Dermis blood vessel endothelial cell (primary cell): ENCODE data around the gene CAMKV. TPM values are rescaled to one million over a fixed set of nuclear protein-coding genes. Genes with fewer than 3 reads are reported as not detected.
"Not testable (repeated sequence)": the region's sequence is repeated elsewhere in the genome, so short reads cannot be mapped to it uniquely, and the experiment has no call there.

ENCODE experiments used
- DNase-seq: peaks from one replicate; pipeline ENCODE4 v3.0.0; 2010
- total RNA-seq: library from RNA; depleted of rRNA; stranded (reverse); fragments of >200 nt; gene quantifications from 2 replicates; pipeline ENCODE4 v1.2.3, GENCODE V29; 2014

CAMKV gene
- total RNA-seq, 1 donor from 2014 or later = not detected

DNA sequence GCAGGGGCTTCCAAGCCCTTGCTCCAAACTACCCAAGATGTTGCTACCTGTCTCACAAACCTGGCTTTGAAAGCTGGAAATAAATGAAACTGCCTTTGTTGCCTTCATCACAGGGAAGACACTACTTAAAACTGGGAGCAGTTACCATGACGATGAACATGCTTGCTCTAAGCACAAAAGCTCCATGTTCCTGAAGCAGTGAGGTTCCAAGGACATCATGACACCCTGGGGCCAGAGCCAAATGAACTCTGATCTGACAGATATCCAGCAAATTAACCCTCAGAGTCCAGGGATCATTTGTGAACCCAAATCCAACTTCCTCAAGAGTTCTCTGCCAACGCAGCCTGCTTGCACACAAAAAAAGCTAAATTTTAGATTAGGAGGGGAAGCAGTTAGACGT lies 24.0 kb downstream of the CAMKV start:
- DNase-seq = no peak

DNA sequence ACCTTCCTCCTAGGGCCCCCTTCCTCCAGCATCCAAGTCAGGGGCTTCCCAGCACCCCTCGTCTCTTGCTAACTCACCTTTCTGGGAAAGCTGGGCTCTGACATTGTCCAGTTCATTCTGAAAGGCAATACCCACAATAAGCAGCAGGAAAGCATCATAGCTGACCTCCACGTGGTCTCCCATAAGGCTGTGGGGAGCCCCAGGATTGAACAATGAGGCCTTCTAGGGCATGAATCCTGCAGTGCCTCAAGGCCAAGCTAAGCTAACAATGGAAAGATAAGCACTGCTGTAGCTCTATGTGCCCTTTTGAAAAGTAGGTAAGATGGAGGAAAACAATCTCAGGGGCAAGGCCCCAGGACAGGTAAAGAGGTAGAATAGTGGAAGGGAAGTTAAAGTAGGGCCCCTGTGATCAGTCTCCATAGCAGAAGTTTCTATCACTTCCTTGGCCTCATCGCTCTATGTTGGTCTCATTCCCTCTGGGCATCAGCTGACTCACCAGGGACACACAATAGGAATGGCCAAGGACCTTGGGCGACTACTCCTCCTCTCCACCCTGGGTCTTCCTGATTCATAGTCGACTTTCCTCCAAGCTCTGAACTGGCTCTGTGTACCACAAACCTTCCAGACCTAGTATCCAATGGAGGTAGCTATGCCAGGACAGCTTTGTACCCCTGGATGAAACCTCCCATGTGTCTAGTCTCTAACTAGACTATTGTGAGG lies 25.1 kb downstream of the CAMKV start:
- DNase-seq = no peak

DNA sequence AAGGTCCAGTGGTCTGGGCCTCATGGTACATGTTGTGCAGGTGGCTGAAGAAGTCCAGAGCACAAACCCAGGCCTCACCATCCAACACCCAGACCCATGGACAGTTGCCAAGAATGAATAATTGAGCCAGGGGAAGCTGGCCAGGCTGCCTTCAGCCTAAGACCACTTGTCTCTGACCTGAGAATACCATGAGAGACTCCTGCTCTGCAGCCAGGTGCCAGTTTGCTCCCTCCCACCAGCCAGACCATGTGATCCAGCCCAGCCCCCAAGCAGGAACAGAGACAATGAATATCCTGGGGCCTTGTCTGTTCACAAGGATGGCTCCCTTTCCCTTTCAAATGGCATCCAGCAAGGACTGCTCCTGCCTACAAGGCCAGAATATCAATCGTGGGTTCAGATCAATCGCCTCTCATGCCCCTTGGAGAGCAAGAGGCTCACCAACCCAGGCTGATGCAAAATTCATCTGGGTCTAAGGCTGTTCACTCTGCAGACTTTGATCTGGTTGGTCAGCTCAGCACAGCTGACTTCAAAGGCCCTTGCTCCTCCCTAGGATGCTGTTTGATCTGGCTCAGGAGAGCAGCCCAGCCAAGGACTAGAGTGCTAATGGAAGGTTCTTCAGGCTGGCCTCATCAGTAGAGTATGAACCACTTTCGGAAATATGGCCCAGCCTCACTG lies 26.7 kb downstream of the CAMKV start:
- no peak for DNase-seq

DNA sequence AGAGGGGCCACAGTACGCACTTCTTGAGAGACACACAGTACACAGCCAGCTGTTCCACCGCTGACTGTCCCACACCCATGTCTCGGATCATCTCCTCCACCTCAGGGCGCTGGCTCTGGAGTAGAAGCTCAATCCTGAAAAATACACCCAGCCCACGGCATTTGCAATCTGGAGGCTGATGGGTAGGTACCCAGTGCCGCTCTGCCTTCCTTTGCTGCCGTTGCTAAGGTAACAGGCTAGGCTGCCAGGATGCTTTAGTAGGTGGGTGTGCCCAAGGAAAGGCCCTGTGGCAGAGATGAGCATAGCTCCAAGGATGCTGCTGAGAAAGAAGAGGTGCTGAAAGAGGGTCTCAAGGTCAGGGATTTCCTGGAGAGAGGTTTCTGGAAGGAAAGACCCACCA lies 27.9 kb downstream of the CAMKV start:
- DNase-seq = peak; percentile 9

DNA sequence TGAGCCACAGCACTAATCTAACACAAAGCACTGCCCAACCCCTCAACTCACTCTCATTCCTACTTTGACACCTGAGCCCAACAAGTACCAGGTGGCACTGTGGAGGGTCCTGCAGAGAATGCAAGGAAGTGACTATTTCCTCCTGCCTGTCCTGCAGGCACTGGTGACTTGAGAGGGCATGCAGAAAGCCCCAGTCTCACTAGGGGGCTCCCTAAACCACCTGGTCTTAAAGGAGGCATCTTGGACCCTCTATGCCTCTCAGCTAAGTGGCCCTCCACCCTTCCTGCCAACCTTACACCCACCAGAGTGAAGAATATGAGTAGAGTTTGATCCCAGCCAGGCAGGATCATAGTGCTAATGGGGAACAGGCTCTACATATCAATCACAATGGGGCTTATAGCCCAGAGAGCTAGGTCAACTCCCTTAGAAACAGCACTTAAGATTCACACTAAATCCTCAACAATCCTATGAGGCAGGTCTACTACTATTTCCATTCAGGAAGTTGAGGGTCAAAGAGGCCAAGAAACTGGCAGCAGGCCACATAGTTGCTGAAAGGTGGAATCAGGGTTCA lies 28.5 kb downstream of the CAMKV start:
- DNase-seq = peak; percentile 73

DNA sequence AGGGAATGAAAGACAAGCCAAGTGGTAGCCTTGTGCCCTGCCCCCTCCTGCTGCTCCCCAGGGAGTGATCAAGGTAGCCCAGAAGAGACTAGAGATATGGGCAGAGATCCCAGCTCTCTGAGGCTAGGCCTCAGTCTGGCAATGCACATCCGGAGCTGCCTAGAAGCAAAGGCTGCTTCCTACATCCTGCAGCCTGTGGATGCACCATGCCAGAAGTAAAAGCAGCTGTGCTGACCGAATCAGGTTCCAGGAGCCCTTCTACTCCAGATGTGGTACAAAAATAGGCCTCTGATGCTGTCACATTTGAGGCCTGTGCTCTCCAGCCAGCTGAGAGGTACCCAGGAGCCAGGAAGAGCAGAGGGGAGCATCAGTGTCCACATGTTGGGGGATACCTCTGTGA lies 29.3 kb downstream of the CAMKV start:
- peak; percentile 26 for DNase-seq

DNA sequence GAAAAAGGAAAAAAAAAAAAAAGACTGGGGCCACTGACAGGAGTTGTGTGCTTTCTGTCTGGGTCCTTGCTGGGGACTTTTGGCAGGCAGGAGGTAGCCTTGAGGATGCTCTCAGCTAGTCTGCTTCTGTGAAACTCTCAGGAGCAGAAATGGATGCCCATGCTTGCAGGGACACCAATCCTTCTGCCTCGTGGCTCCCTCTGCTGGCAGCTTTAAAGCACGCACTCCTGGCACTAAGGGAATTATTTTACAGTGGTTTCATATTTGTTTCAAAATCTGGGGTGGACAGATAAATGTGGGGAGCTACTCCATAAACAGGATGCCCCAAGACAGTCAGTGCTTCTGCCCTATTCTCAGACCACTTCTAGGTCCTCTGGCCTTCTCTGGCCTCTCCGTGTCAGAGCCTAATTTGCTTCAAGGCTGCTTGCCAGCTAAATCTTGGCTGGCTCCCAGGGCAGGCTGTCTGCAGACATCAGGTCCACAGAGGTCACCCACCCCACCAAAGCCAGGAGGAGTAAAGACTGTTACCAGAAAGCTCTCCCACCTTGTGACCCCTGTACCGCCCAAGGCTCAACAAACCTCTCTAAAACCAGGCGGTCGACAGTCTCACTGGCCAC lies 30.4 kb downstream of the CAMKV start:
- DNase-seq = peak; percentile 91

DNA sequence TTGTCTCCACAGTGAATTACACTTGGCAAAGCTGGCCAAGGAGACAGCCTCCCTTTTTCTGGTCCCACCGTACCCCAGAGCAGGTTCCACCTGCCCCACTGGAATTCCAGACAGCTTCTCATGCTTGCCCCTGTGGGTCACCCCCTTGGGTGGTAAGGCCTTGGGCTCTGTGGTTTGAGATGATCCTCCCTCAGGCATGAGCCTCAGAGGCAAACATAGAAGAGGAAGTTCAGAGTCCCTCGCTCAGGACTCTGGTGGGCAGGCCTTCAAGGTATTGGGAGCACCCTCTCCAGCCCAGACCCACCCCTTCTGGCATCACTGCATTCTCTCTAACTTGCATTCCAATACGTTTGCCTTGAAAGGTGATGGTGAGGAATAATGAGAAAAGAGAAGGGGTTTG lies 38.4 kb downstream of the CAMKV start:
- no peak for DNase-seq

DNA sequence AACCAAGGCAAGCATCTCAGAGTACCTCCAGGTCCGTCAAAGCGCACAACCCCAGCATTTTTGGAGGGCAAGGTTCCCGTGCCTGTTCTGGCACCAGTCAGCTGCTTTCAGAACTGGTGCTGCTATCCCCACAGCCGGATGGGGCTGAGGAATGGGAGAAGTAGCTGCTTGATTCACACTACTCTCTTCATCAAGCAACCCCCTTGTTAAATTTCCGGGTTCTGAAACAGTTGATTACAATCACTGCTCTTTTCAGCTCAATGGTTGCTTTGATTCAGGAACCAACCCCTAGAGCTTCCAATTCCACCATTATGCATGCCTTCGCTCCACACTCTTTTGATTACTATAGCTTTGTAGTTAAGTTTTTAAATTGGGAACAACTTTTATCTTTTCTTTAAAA lies 43.7 kb downstream of the CAMKV start:
- no peak for DNase-seq

DNA sequence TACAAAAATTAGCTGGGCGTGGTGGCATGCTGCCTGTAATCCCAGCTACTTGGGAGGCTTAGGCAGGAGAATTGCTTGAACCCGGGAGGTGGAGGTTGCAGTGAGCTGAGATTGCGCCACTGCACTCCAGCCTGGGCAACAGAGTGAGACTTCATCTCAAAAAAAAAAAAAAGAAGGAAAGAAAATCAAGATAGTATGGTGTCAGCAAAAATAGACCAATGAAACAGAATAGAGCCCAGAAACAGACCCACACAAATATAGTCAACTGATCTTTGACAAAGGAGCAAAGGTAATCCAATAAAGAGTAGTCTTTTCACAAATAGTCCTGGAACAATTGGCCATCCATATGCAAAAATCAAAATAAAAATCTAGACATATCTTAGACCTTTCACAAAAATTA lies 46.6 kb downstream of the CAMKV start:
- not testable (repeated sequence) for DNase-seq

DNA sequence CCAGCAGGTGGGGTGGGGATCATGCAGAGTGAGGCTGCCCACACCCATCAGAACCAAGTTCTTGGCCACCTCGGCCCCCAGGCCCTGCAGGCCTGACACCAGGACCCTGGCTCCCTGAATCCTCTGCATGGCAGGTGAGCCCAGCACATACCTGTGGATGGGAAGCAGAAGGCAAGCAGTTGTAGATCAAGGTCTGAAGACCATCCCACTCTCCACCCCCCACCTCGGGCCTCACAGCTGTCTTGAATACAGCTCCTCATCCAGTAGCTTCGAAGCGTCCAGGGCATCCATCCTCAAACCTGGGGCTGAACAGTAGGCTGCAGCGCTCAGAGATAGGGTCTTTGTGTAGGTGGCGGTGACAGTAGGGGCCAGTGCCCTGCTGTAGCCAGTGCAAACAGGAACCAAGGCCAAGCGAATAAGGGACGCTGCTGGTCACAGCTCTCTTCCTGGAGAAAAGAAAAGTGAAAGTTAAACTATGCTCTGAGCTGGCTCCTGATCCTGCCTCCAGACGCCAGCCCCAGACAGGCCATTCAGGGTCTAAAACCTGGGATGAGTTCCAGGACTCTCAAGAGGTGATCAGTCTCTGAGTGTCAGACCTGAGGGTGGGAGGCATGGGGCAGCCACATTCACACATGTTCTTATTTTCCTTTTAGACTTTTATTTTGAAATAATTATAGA lies 56.1 kb downstream of the CAMKV start, which contains the start of gene UBA7:
TSS of gene UBA7 (minus strand) at position 457 of the 678 bp plus-strand sequence. CDS start at position 291, 166 bp downstream.
- DNase-seq = peak; percentile 70

DNA sequence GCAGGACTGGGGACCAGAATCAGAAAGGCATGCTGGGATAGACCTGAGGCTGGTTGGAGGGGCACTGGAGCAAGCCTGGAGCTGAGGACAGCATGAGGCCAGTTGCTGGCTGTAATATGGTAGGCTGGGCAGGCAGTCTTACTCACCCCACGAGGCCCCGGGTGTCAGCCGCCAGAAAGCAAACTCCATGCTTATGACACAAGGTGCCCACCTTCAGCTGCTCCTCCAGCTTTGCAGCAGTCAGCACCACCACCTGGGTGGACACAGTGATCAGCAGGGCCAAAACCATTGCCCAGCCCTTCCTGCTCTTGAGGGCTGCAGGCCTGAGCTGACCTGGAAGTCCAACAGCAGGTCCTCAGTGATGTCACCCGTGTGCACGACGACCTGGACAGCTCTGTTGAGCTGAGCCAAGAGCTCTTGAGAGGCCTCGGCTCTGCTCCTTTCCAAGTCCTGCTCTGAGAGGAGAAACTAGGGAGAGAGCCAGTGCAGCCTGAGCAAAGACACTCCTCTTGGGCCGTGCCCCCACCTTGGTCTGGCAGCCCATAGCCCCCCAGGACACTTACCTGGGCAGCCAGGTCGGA lies 56.7 kb downstream of the CAMKV start:
- DNase-seq = peak; percentile 16

Other genes with a start within 250 kb of the CAMKV start
- gene APEH, start 195.6 kb downstream of the CAMKV start, total RNA-seq = 128 and 178 TPM in 2 replicates
- 2.3 and 3.7 TPM in 2 replicates for gene MST1, start 180.4 kb downstream of the CAMKV start, total RNA-seq
- 30.5 and 35.6 TPM in 2 replicates for gene RNF123, start 180.3 kb downstream of the CAMKV start, total RNA-seq
- gene AMIGO3, start 150.2 kb downstream of the CAMKV start, total RNA-seq = 1.0 TPM in 1 of 2 replicates, not detected in the other
- 39.0 and 50.9 TPM in 2 replicates for gene GMPPB, start 146.0 kb downstream of the CAMKV start, total RNA-seq
- gene IP6K1, start 83.4 kb downstream of the CAMKV start, total RNA-seq = 57.3 and 89.1 TPM in 2 replicates
- gene CDHR4, start 70.0 kb downstream of the CAMKV start, total RNA-seq = not detected in 2 replicates
- gene INKA1, start 66.6 kb downstream of the CAMKV start, total RNA-seq = 14.0 and 28.8 TPM in 2 replicates
- 44.2 and 58.5 TPM in 2 replicates for gene UBA7, start 56.0 kb downstream of the CAMKV start, total RNA-seq
- 2.0 and 3.9 TPM in 2 replicates for gene TRAIP, start 13.3 kb downstream of the CAMKV start, total RNA-seq
- gene MST1R, start 34.0 kb upstream of the CAMKV start, total RNA-seq = 0.34 and 0.65 TPM in 2 replicates
- gene MON1A, start 59.9 kb upstream of the CAMKV start, total RNA-seq = 14.6 and 16.3 TPM in 2 replicates
- 34.4 and 60.4 TPM in 2 replicates for gene RBM6, start 70.2 kb upstream of the CAMKV start, total RNA-seq
- gene RBM5, start 219.0 kb upstream of the CAMKV start, total RNA-seq = 201 and 249 TPM in 2 replicates